ENCODE results near the gene CXCL17.

CXCL17 gene

DNA sequence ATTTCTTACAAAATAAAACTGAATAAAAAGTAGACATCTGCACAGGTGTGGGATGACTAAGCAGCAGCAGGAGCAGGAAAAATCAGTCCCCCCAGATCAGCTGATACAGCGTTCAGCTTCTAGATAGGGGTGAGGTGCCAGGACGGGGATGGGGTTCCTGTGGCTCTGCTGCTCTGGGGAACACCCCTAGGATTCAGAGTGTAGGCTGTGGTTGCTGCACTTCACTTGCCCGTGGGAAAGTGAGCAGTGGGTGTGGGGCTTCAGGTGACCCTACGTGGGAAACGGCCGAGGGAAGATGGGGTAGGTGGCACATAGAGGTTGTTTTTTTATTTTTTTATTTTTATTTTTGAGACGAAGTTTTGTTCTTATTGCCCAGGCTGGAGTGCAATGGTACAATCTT lies 3.2 kb upstream of the CXCL17 start:
- TF ChIP-seq ZFX (IDR thresholded peaks at IDR 0.05) = no peak
- TF ChIP-seq, protein P1, sequence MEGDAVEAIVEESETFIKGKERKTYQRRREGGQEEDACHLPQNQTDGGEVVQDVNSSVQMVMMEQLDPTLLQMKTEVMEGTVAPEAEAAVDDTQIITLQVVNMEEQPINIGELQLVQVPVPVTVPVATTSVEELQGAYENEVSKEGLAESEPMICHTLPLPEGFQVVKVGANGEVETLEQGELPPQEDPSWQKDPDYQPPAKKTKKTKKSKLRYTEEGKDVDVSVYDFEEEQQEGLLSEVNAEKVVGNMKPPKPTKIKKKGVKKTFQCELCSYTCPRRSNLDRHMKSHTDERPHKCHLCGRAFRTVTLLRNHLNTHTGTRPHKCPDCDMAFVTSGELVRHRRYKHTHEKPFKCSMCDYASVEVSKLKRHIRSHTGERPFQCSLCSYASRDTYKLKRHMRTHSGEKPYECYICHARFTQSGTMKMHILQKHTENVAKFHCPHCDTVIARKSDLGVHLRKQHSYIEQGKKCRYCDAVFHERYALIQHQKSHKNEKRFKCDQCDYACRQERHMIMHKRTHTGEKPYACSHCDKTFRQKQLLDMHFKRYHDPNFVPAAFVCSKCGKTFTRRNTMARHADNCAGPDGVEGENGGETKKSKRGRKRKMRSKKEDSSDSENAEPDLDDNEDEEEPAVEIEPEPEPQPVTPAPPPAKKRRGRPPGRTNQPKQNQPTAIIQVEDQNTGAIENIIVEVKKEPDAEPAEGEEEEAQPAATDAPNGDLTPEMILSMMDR (conservative IDR thresholded peaks at IDR 0.05) = no peak
- H3K27ac ChIP-seq = no peak overlapping the region

DNA sequence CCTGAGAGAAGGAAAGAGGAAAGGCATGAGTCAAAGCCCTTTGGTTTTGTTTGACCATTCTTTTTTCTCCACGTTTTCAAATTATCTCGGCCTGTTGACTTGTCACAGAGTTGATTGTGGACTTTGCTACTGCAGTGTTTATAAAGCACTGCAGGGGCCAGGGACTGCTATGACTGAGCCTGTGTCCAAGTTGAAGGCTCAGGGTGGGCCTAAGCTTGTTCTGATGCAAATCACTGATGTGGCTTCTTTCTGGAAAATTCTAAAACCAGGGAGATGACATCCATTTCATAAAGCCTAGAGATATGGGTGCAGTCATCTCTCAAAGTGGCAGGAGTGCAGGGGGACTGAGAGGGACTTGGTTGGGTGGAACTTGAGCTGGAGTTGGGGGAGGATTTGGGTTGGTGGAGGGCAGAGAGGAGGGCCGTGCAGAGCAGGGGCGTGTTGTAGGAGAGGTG lies 1.2 kb upstream of the CXCL17 start:
- TF ChIP-seq, protein P1 (conservative IDR thresholded peaks at IDR 0.05) = no peak
- TF ChIP-seq ZFX (IDR thresholded peaks at IDR 0.05) = no peak

DNA sequence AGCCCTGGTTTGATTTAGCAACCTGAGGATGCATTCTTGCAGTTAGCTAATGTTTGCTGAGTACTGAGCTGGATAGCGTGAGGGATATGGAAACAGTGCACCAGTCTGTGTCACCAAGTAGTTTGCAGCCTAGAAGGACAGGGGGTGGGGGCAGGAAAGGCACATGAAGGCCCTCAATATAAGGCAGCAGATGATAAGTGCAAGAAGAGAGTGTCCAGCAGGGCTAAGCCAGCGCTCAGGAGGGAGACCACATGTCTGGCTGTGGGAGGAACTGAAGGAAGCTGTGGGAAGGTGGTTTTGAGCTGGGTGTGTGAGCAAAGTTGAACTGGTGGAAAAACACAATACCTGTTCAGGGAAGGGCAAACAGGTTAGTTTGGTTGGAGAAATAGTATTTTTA lies 1.7 kb downstream of the CXCL17 start:
- no peak overlapping the region for H3K27ac ChIP-seq
- TF ChIP-seq, protein P1 (conservative IDR thresholded peaks at IDR 0.05) = no peak
- TF ChIP-seq ZFX (IDR thresholded peaks at IDR 0.05) = no peak

More for the DNA sequence above, 1.2 kb upstream of the CXCL17 start:
- H3K27ac ChIP-seq = no peak overlapping the region

DNA sequence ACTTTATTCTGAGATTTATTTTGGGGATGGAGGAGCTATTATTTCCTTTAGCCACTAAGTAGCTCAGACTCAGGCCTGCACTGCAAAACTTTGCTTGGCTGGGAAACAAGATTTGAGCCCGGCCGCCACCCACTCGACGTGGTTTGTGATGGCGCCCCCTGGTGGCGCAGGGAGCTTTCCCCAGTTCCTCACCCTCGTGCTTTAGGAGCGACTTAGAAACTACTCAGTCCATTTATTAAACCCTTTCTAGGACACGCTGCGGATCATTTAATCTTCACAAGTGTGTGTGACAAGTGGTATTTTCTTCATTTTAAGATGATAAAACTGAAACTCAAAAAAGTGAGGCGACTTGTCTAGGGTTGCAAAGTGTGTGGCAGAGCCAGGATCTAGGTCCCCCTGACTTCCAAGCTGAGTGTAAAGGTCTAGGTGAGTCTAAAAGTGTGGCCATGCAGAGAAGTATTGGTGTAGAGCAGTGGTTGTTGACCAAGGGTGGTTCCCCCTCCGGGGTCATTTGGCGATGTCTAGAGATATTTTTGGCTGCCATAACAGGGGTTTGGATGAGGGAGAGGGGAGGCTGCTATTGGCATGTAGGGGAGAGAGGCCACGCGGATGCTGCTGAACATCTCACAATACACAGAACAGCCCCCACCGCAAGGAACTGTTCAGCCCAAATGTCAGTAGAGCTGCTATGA lies 2.2 kb downstream of the CXCL17 start:
- no peak overlapping the region for H3K27ac ChIP-seq
- TF ChIP-seq, protein P1 (conservative IDR thresholded peaks at IDR 0.05) = peak; percentile 87
- TF ChIP-seq ZFX (IDR thresholded peaks at IDR 0.05) = no peak

DNA sequence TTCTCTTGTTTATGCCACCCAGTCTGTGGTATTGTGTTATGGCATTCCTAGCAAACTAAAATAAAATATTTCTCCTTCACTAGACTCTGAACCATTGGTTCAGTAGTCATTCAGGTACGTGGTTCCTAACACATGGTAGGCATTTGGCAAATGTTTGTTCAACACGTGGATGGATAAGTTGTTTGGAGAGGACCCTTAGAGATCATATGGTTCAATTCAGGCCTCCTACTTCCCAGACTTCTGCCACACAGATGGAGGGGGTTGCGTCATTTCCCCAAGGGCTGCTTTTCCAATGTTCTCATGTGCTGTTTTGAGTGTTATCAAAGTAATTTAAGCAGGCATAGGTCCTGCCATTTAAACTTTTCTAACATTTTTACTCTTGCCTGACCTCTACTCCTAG lies 6.7 kb downstream of the CXCL17 start:
- no peak overlapping the region for H3K27ac ChIP-seq
- TF ChIP-seq ZFX (IDR thresholded peaks at IDR 0.05) = no peak
- TF ChIP-seq, protein P1 (conservative IDR thresholded peaks at IDR 0.05) = no peak

DNA sequence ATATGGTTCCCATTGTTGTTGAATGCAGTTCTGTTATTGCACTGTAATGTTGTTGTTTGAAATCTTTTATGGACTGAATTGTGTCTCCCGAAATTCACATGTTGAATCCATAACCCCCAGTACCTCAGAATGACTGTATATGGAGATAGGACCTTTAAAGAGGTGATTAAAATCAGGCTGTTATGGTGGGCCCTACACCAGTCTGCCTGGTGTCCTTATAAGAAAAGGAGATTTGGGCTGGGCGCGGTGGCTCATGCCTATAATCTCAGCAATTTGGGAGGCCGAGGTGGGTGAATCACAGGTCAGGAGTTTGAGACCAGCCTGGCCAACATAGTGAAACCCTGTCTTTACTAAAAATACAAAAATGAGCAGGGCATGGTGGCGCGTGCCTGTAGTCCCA lies 7.4 kb downstream of the CXCL17 start:
- H3K27ac ChIP-seq = no peak overlapping the region

More for the DNA sequence above, 7.4 kb downstream of the CXCL17 start:
- no peak for TF ChIP-seq ZFX (IDR thresholded peaks at IDR 0.05)
- TF ChIP-seq, protein P1 (conservative IDR thresholded peaks at IDR 0.05) = no peak

Data from C4-2B (cell line).